ENCODE data around the gene INPP4A.

The INPP4A gene

GRCh38 chr2:98438190-98439133, 6.2 kb upstream of the INPP4A start:
- no peak for DNase-seq

- no peak for DNase-seq
Observed at GRCh38 chr2:98441706-98442450, 2.8 kb upstream of the INPP4A start.

GRCh38 chr2:98442488-98442887, 2.2 kb upstream of the INPP4A start:
- no peak for DNase-seq

- DNase-seq = no peak
Observed at GRCh38 chr2:98445177-98445682, 572 bp downstream of the INPP4A start.

- DNase-seq = no peak
Observed at GRCh38 chr2:98445683-98446581, 1.3 kb downstream of the INPP4A start.

GRCh38 chr2:98446850-98447249, 2.2 kb downstream of the INPP4A start:
- no peak for DNase-seq

- DNase-seq = no peak
Observed at GRCh38 chr2:98448441-98449145, 3.9 kb downstream of the INPP4A start.

GRCh38 chr2:98452396-98453027, 7.9 kb downstream of the INPP4A start:
- no peak for DNase-seq

- no peak for DNase-seq
Observed at GRCh38 chr2:98453083-98453482, 8.4 kb downstream of the INPP4A start.

GRCh38 chr2:98453531-98453930, 8.9 kb downstream of the INPP4A start:
- DNase-seq = no peak

GRCh38 chr2:98454073-98454472, 9.4 kb downstream of the INPP4A start:
- DNase-seq = no peak

GRCh38 chr2:98454500-98455235, 10.0 kb downstream of the INPP4A start:
- no peak for DNase-seq

- no peak for DNase-seq
Observed at GRCh38 chr2:98455494-98455976, 10.9 kb downstream of the INPP4A start.

GRCh38 chr2:98457045-98457696, 12.5 kb downstream of the INPP4A start:
- no peak for DNase-seq

GRCh38 chr2:98458207-98458606, 13.5 kb downstream of the INPP4A start:
- no peak for DNase-seq

GRCh38 chr2:98458667-98459380, 14.2 kb downstream of the INPP4A start:
- DNase-seq = no peak

- DNase-seq = no peak
Observed at GRCh38 chr2:98459496-98460175, 15.0 kb downstream of the INPP4A start.

GRCh38 chr2:98460573-98461497, 16.2 kb downstream of the INPP4A start:
- DNase-seq = no peak
